ENCODE measurements around the gene HSBP1L1.

Gene HSBP1L1

GRCh38 chr18:79942211-79942610 is 22.2 kb upstream of the HSBP1L1 start:
- TF ChIP-seq POLR2A (IDR thresholded peaks at IDR 0.05; ENCODE audit: extremely low read depth, insufficient read length) (no peak), MAX (IDR thresholded peaks at IDR 0.05; ENCODE audit: low read depth, low read length) (no peak), MYC (IDR thresholded peaks at IDR 0.05; ENCODE audit: low read depth, low read length) (no peak), CTCF (IDR thresholded peaks at IDR 0.05; ENCODE audit: low read depth, low read length) (no peak)
- no peak for DNase-seq (ENCODE audit: low read depth)
- no peak overlapping the region for H3K4me3 ChIP-seq (ENCODE audit: low read depth, low read length)

GRCh38 chr18:79942786-79943607 is 21.4 kb upstream of the HSBP1L1 start:
- TF ChIP-seq CTCF (IDR thresholded peaks at IDR 0.05; ENCODE audit: low read depth, low read length): no peak
- no peak overlapping the region for H3K4me3 ChIP-seq (ENCODE audit: low read depth, low read length)
- no peak for DNase-seq (ENCODE audit: low read depth)

- DNase-seq (ENCODE audit: low read depth): no peak
Measured at GRCh38 chr18:79943608-79944125, 20.8 kb upstream of the HSBP1L1 start.

GRCh38 chr18:79944126-79944731 is 20.2 kb upstream of the HSBP1L1 start:
- TF ChIP-seq MYC (IDR thresholded peaks at IDR 0.05; ENCODE audit: low read depth, low read length) (no peak; the same call in 1 of the 2 replicates), CTCF (IDR thresholded peaks at IDR 0.05; ENCODE audit: low read depth, low read length) (no peak), POLR2A (IDR thresholded peaks at IDR 0.05; ENCODE audit: extremely low read depth, insufficient read length) (no peak), MAX (IDR thresholded peaks at IDR 0.05; ENCODE audit: low read depth, low read length) (no peak; the same call in 1 of the 2 replicates)
- no peak overlapping the region for H3K4me3 ChIP-seq (ENCODE audit: low read depth, low read length)
- DNase-seq (ENCODE audit: low read depth): peak; percentile 97

More at GRCh38 chr18:79943608-79944125, 20.8 kb upstream of the HSBP1L1 start:
- TF ChIP-seq POLR2A (IDR thresholded peaks at IDR 0.05; ENCODE audit: extremely low read depth, insufficient read length): no peak
- no peak for TF ChIP-seq MYC (IDR thresholded peaks at IDR 0.05; ENCODE audit: low read depth, low read length)
- TF ChIP-seq MAX (IDR thresholded peaks at IDR 0.05; ENCODE audit: low read depth, low read length): no peak
- no peak for TF ChIP-seq CTCF (IDR thresholded peaks at IDR 0.05; ENCODE audit: low read depth, low read length)
- H3K4me3 ChIP-seq (ENCODE audit: low read depth, low read length): no peak overlapping the region

- H3K4me3 ChIP-seq (ENCODE audit: low read depth, low read length): no peak overlapping the region
- no peak for DNase-seq (ENCODE audit: low read depth)
- TF ChIP-seq POLR2A (IDR thresholded peaks at IDR 0.05; ENCODE audit: extremely low read depth, insufficient read length) (no peak), MAX (IDR thresholded peaks at IDR 0.05; ENCODE audit: low read depth, low read length) (no peak), MYC (IDR thresholded peaks at IDR 0.05; ENCODE audit: low read depth, low read length) (no peak), CTCF (IDR thresholded peaks at IDR 0.05; ENCODE audit: low read depth, low read length) (no peak)
Measured at GRCh38 chr18:79944746-79945117, 19.7 kb upstream of the HSBP1L1 start.

Measured in NB4 (cell line).